ENCODE measurements around the gene ROMO1.
"Not testable (repeated sequence)": the region's sequence is repeated elsewhere in the genome, so short reads cannot be mapped to it uniquely, and the experiment has no call there.

The ROMO1 gene

GRCh38 chr20:35723652-35724320, 24.6 kb downstream of the ROMO1 start:
- not testable (repeated sequence) for H3K27me3 Mint-ChIP-seq (ENCODE audit: low read depth); H3K27ac Mint-ChIP-seq; H3K4me3 Mint-ChIP-seq; DNase-seq (ENCODE audit: low spot score); H3K9me3 Mint-ChIP-seq
- Mint-ChIP-seq H3K4me1 (ENCODE audit: low read depth) (peaks cover 30% of the 10 kb centered on the region), H3K36me3 (ENCODE audit: low read depth) (peaks cover 65% of the 10 kb centered on the region)

GRCh38 chr20:35724321-35725230, 25.4 kb downstream of the ROMO1 start:
- Mint-ChIP-seq H3K36me3 (ENCODE audit: low read depth) (peaks cover 65% of the 10 kb centered on the region), H3K4me3 (no peak overlapping the region), H3K27me3 (ENCODE audit: low read depth) (no peaks in the 10 kb centered on the region), H3K27ac (no peak overlapping the region), H3K9me3 (no peaks in the 10 kb centered on the region), H3K4me1 (ENCODE audit: low read depth) (peaks cover 32% of the 10 kb centered on the region)
- DNase-seq (ENCODE audit: low spot score) = no peak

- no peaks in the 10 kb centered on the region for H3K9me3 Mint-ChIP-seq
- H3K27me3 Mint-ChIP-seq (ENCODE audit: low read depth) = no peaks in the 10 kb centered on the region
- peaks cover 69% of the 10 kb centered on the region for H3K36me3 Mint-ChIP-seq (ENCODE audit: low read depth)
- H3K4me3 Mint-ChIP-seq = no peak overlapping the region
- no peak overlapping the region for H3K27ac Mint-ChIP-seq
- no peak for DNase-seq (ENCODE audit: low spot score)
- peaks cover 26% of the 10 kb centered on the region for H3K4me1 Mint-ChIP-seq (ENCODE audit: low read depth)
Measured at GRCh38 chr20:35726842-35727711, 27.9 kb downstream of the ROMO1 start.

- Mint-ChIP-seq H3K36me3 (ENCODE audit: low read depth) (peaks cover 70% of the 10 kb centered on the region), H3K9me3 (no peaks in the 10 kb centered on the region), H3K27me3 (ENCODE audit: low read depth) (no peaks in the 10 kb centered on the region), H3K4me1 (ENCODE audit: low read depth) (peaks cover 26% of the 10 kb centered on the region), H3K27ac (no peak overlapping the region), H3K4me3 (no peak overlapping the region)
- no peak for DNase-seq (ENCODE audit: low spot score)
Measured at GRCh38 chr20:35729283-35729807, 30.1 kb downstream of the ROMO1 start.

- Mint-ChIP-seq H3K9me3 (no peaks in the 10 kb centered on the region), H3K27ac (no peak overlapping the region), H3K4me1 (ENCODE audit: low read depth) (peaks cover 25% of the 10 kb centered on the region), H3K36me3 (ENCODE audit: low read depth) (peaks cover 72% of the 10 kb centered on the region), H3K27me3 (ENCODE audit: low read depth) (no peaks in the 10 kb centered on the region), H3K4me3 (no peak overlapping the region)
- no peak for DNase-seq (ENCODE audit: low spot score)
Measured at GRCh38 chr20:35729836-35730582, 30.8 kb downstream of the ROMO1 start.

GRCh38 chr20:35730583-35731468, 31.6 kb downstream of the ROMO1 start:
- H3K27me3 Mint-ChIP-seq (ENCODE audit: low read depth) = no peaks in the 10 kb centered on the region
- H3K4me3 Mint-ChIP-seq = no peak overlapping the region
- peaks cover 69% of the 10 kb centered on the region for H3K36me3 Mint-ChIP-seq (ENCODE audit: low read depth)
- no peaks in the 10 kb centered on the region for H3K9me3 Mint-ChIP-seq
- no peak for DNase-seq (ENCODE audit: low spot score)
- no peak overlapping the region for H3K27ac Mint-ChIP-seq
- peaks cover 27% of the 10 kb centered on the region for H3K4me1 Mint-ChIP-seq (ENCODE audit: low read depth)

GRCh38 chr20:35731469-35731788, 32.2 kb downstream of the ROMO1 start:
- H3K4me1 Mint-ChIP-seq (ENCODE audit: low read depth) = peaks cover 33% of the 10 kb centered on the region
- no peak overlapping the region for H3K27ac Mint-ChIP-seq
- H3K27me3 Mint-ChIP-seq (ENCODE audit: low read depth) = no peaks in the 10 kb centered on the region
- no peaks in the 10 kb centered on the region for H3K9me3 Mint-ChIP-seq
- H3K4me3 Mint-ChIP-seq = no peak overlapping the region
- no peak for DNase-seq (ENCODE audit: low spot score)
- H3K36me3 Mint-ChIP-seq (ENCODE audit: low read depth) = peaks cover 71% of the 10 kb centered on the region

- Mint-ChIP-seq H3K4me1 (ENCODE audit: low read depth) (peaks cover 30% of the 10 kb centered on the region), H3K27ac (no peak overlapping the region), H3K9me3 (no peaks in the 10 kb centered on the region), H3K36me3 (ENCODE audit: low read depth) (peaks cover 66% of the 10 kb centered on the region), H3K27me3 (ENCODE audit: low read depth) (no peaks in the 10 kb centered on the region), H3K4me3 (peak overlapping the region; percentile 27)
- DNase-seq (ENCODE audit: low spot score) = no peak
Measured at GRCh38 chr20:35731862-35732643, 32.8 kb downstream of the ROMO1 start.

- Mint-ChIP-seq H3K27ac (no peak overlapping the region), H3K9me3 (no peaks in the 10 kb centered on the region), H3K4me3 (no peak overlapping the region), H3K27me3 (ENCODE audit: low read depth) (no peaks in the 10 kb centered on the region), H3K36me3 (ENCODE audit: low read depth) (peaks cover 69% of the 10 kb centered on the region), H3K4me1 (ENCODE audit: low read depth) (peaks cover 30% of the 10 kb centered on the region)
- no peak for DNase-seq (ENCODE audit: low spot score)
Measured at GRCh38 chr20:35732644-35732982, 33.4 kb downstream of the ROMO1 start.

- H3K27ac Mint-ChIP-seq = peak overlapping the region; percentile 21
- H3K4me1 Mint-ChIP-seq (ENCODE audit: low read depth) = peaks cover 39% of the 10 kb centered on the region
- H3K36me3 Mint-ChIP-seq (ENCODE audit: low read depth) = peaks cover 81% of the 10 kb centered on the region
- no peaks in the 10 kb centered on the region for H3K9me3 Mint-ChIP-seq
- no peaks in the 10 kb centered on the region for H3K27me3 Mint-ChIP-seq (ENCODE audit: low read depth)
- peak overlapping the region; percentile 47 for H3K4me3 Mint-ChIP-seq
- DNase-seq (ENCODE audit: low spot score) = no peak
Measured at GRCh38 chr20:35734374-35734773, 35.2 kb downstream of the ROMO1 start.

GRCh38 chr20:35734777-35735649, 35.8 kb downstream of the ROMO1 start:
- Mint-ChIP-seq H3K4me1 (ENCODE audit: low read depth) (peaks cover 41% of the 10 kb centered on the region), H3K27me3 (ENCODE audit: low read depth) (no peaks in the 10 kb centered on the region), H3K4me3 (no peak overlapping the region), H3K27ac (no peak overlapping the region), H3K36me3 (ENCODE audit: low read depth) (peaks cover 81% of the 10 kb centered on the region), H3K9me3 (no peaks in the 10 kb centered on the region)
- DNase-seq (ENCODE audit: low spot score) = no peak
